ENCODE results near the gene AP1S1. TPM values are rescaled to one million over a fixed set of nuclear protein-coding genes. Genes with fewer than 3 reads are reported as not detected.
"Not testable (repeated sequence)": the region's sequence is repeated elsewhere in the genome, so short reads cannot be mapped to it uniquely, and the experiment has no call there.

AP1S1 gene
- total RNA-seq, 2 experiments from 2014 or later: 37.9 to 48.2 TPM

DNA sequence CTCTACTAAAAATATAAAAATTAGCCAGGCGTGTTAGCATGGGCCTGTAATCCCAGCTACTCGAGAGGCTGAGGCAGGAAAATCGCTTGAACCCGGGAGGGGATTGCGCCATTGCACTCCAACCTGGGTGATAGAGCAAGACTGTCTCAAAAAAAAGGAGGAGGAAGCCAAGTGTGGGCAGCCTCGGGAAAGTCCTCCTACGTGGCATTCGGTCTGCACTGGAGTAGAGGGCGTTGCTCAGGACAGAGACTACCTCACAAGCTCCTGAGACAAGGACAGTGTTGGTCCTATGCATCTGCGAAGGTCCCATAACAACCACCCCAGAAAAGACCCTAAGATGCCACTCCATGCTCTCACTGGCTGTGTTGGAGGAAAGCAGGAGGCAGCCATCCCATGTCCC lies 37.4 kb upstream of the AP1S1 start:
- no peak for DNase-seq
- Mint-ChIP-seq H3K4me1 (peaks cover 5% of the 10 kb centered on the region), H3K36me3 (ENCODE audit: low read depth) (no peaks in the 10 kb centered on the region), H3K9me3 (no peaks in the 10 kb centered on the region), H3K27me3 (peaks cover 16% of the 10 kb centered on the region), H3K4me3 (no peak overlapping the region), H3K27ac (no peak overlapping the region)
- POLR2A ChIA-PET: no interaction called here
- CTCF ChIA-PET: interaction anchor here (0.5 to 0.9 kb wide), 2 partner anchors 101 to 275 kb away, joined by 3 read pairs; partner anchors contain the start of genes PLOD3 and ZNHIT1

DNA sequence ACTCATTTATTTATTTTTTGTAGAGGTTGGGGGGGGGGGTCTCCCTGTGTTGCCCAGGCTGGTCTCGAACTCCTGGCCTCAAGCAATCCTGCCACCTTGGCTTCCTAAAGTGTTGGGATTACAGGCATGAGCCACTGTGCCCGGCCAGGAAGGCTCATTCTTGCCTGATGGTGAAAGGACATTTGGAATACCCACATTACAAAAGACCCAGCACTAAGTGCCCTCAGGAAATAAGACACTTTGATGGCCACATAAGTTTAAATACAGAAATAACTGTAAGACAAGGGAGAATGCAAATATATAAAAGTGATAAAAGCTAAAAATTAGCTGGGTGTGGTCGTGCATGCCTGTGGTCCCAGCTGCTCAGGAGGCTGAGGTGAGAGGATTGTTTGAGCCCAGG lies 35.4 kb upstream of the AP1S1 start:
- ChIA-PET CTCF (interaction anchor here (1.2 kb wide), 1 partner anchor 10 kb away, joined by 3 read pairs; no protein-coding TSS in a partner anchor), POLR2A (no interaction called here)
- Mint-ChIP-seq H3K4me3 (no peak overlapping the region), H3K9me3 (no peaks in the 10 kb centered on the region), H3K27me3 (peaks cover 27% of the 10 kb centered on the region), H3K4me1 (peaks cover 20% of the 10 kb centered on the region), H3K36me3 (ENCODE audit: low read depth) (no peaks in the 10 kb centered on the region), H3K27ac (no peak overlapping the region)
- DNase-seq: no peak

DNA sequence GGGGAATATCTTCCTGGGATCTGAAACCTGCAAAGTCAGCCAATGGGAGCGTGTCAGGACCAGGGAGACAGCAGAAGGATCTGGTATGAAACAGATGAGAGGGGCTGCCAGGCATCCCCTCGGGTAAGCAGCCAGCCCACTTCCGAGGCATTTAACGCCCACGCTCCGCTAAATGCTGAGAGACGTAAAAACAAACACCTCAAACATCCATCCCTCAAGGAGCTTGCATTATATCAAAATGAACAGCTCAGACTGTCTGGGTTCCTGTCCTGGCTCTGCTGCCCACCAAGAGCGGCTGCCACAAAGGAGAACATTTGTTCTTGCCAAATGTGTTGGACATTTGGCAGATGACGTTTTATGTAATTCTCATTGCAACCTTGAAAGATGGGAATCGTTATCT lies 34.4 kb upstream of the AP1S1 start:
- Mint-ChIP-seq H3K4me1 (peaks cover 27% of the 10 kb centered on the region), H3K4me3 (no peak overlapping the region), H3K36me3 (ENCODE audit: low read depth) (no peaks in the 10 kb centered on the region), H3K27me3 (peaks cover 30% of the 10 kb centered on the region), H3K27ac (no peak overlapping the region), H3K9me3 (peaks cover 2% of the 10 kb centered on the region)
- ChIA-PET CTCF (interaction anchor here (1.1 kb wide), 1 partner anchor 13 kb away, joined by 3 read pairs; no protein-coding TSS in a partner anchor), POLR2A (no interaction called here)
- no peak for DNase-seq

DNA sequence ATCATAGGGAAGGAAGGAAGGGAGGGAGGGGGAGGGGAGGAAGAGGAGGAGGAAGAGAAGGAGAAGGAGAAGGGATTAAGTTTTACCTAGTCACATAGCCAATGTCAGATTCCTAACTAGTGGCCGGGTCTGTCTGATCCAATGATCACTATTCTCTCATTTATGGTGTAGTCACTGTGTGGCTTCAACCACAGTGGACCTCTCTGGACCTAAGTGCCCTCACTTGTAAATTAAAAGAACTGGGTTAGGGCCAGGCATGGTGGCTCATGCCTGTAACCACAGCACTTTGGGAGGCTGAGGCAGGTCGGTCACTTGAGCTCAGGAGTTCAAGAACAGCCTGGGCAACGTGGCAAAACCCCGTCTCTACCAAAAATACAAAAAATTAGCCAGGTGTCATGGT lies 34.0 kb upstream of the AP1S1 start:
- Mint-ChIP-seq H3K27ac (no peak overlapping the region), H3K9me3 (peaks cover 3% of the 10 kb centered on the region), H3K4me1 (peaks cover 32% of the 10 kb centered on the region), H3K4me3 (no peak overlapping the region), H3K36me3 (ENCODE audit: low read depth) (no peaks in the 10 kb centered on the region), H3K27me3 (peaks cover 33% of the 10 kb centered on the region)
- CTCF ChIA-PET: interaction anchor here (1.1 kb wide), 1 partner anchor 13 kb away, joined by 3 read pairs; no protein-coding TSS in a partner anchor
- POLR2A ChIA-PET: no interaction called here
- DNase-seq: no peak

DNA sequence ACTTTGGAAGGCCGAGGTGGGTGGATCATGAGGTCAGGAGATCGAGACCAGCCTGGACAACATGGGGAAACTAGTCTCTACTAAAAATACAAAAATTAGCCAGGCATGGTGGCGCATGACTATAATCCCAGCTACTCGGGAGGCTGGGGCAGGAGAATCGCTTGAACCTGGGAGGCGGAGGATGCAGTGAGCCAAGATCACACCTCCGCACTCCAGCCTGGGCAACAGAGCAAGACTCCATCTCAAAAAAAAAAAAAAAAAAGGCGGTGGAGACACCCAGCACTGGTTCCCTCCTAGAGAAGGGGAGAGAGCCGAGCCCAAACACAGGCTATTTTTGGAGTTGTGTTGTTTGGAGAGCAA lies 32.7 kb upstream of the AP1S1 start:
- CTCF ChIA-PET: interaction anchor here (0.7 kb wide), 1 partner anchor 291 kb away, joined by 4 read pairs; no protein-coding TSS in a partner anchor
- Mint-ChIP-seq H3K4me3 (peak overlapping the region; percentile 56), H3K27ac (peak overlapping the region; percentile 87), H3K27me3 (peaks cover 41% of the 10 kb centered on the region), H3K4me1 (peaks cover 43% of the 10 kb centered on the region)
- H3K36me3 Mint-ChIP-seq (ENCODE audit: low read depth); H3K9me3 Mint-ChIP-seq; POLR2A ChIA-PET; DNase-seq: not testable (repeated sequence)

DNA sequence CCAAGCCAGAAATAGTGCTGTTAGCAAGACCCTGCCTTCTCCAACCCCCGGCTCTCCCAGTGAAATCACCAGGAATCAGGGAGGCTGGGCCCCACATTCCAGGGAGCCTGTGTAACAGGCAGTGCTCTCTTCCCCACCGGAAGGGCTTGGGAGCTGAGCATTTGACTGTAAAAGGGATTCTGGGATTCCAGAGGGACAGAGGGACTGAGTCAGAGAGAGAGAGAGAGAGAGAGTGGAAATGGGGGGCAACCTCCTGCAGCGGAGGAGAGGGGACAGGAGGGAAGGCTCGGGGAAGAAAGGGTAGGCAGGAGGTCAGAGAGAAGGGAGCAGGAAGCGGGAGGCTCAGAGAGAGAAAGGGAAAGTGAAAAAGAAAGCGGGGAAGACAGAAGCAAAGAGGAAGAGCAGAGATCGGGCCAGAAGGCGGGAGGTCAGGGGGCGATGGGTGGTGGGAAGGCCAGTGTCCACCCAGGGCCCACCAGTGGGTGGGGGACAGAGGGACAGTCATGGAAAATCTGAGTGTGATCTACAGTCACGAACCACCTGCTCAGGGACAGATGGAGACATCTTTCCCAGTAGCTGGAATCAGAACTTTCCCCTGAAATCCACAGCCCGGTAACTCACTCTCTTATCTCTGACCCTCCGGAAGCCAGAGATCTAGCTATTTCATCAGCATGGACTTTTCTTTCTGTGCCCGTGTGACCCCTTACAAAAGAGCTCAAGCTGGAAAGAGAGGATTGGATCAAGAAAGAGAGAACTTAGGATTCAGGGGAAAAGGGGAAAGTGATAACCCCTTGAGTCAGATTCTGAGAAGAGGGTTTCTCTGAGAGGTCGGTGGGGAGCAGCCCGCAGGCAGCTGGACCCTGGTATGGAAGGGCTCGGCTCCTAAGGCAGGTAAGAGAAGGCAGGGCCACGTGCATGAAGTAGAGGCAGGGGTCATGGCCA lies 32.0 kb upstream of the AP1S1 start:
- no peaks in the 10 kb centered on the region for H3K36me3 Mint-ChIP-seq (ENCODE audit: low read depth)
- H3K4me3 Mint-ChIP-seq: peak overlapping the region; percentile 56
- peaks cover 47% of the 10 kb centered on the region for H3K27me3 Mint-ChIP-seq
- H3K4me1 Mint-ChIP-seq: peaks cover 50% of the 10 kb centered on the region
- no peak for DNase-seq
- H3K9me3 Mint-ChIP-seq: peaks cover 3% of the 10 kb centered on the region
- peak overlapping the region; percentile 87 for H3K27ac Mint-ChIP-seq
- ChIA-PET POLR2A (no interaction called here), CTCF (interaction anchor here (1.1 to 1.2 kb wide), 2 partner anchors 9 to 19 kb away, joined by 3 read pairs; no protein-coding TSS in a partner anchor)

GRCh38 chr7:101122933-101123702 lies 31.2 kb upstream of the AP1S1 start:
- CTCF ChIA-PET: interaction anchor here (1.0 to 1.3 kb wide), 6 partner anchors 10 to 46 kb away, joined by 3 read pairs; no protein-coding TSS in a partner anchor
- H3K4me3 Mint-ChIP-seq: no peak overlapping the region
- H3K36me3 Mint-ChIP-seq (ENCODE audit: low read depth): no peaks in the 10 kb centered on the region
- no peak for DNase-seq
- peak overlapping the region; percentile 78 for H3K27ac Mint-ChIP-seq
- peaks cover 59% of the 10 kb centered on the region for H3K4me1 Mint-ChIP-seq
- POLR2A ChIA-PET: no interaction called here
- peaks cover 3% of the 10 kb centered on the region for H3K9me3 Mint-ChIP-seq
- peaks cover 54% of the 10 kb centered on the region for H3K27me3 Mint-ChIP-seq

GRCh38 chr7:101123703-101124068 lies 30.6 kb upstream of the AP1S1 start:
- Mint-ChIP-seq H3K36me3 (ENCODE audit: low read depth) (no peaks in the 10 kb centered on the region), H3K4me1 (peaks cover 61% of the 10 kb centered on the region), H3K4me3 (no peak overlapping the region), H3K9me3 (peaks cover 3% of the 10 kb centered on the region), H3K27ac (no peak overlapping the region), H3K27me3 (peaks cover 60% of the 10 kb centered on the region)
- ChIA-PET POLR2A (no interaction called here), CTCF (interaction anchor here (1.0 to 1.3 kb wide), 4 partner anchors 14 to 45 kb away, joined by 3 read pairs; no protein-coding TSS in a partner anchor)
- DNase-seq: no peak

DNA sequence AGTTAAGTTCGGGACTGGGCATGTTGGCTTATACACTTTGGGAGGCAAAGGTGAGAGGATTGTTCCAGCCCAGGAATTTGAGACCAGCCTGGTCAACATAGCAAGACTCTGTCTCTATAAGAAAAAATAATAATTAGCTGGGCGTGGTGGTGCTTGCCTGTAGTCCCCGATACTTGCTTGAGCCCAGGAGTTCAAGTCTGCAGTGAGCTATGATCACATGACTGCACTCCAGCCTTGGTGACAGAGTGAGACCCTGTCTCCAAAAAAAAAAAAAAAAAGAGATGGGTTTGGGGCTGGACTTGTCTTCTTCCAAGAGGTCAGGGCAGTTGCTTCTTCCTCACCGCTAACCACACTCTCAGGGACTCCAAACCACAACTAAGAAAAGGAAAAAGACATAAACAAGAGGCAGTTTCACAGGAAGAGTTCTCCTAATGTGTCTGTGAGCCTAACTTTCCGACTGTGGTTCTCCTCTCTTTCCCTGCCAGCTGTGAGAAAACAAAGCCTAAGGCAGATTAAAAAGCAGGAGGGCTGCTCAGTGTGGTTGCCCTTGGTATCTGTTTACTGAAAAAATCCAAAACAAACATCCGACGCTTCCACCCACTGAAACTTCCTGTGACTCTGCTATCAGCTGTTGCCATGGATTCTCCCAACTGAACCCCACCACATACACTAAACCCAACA lies 29.8 kb upstream of the AP1S1 start:
- H3K4me3 Mint-ChIP-seq: peak overlapping the region; percentile 38
- peak overlapping the region; percentile 60 for H3K27ac Mint-ChIP-seq
- H3K4me1 Mint-ChIP-seq: peaks cover 61% of the 10 kb centered on the region
- ChIA-PET POLR2A (no interaction called here), CTCF (interaction anchor here (0.6 to 1.2 kb wide), 3 partner anchors 44 to 93 kb away, joined by 3 read pairs; partner anchors contain the start of genes PLOD3 and ZNHIT1)
- H3K36me3 Mint-ChIP-seq (ENCODE audit: low read depth): no peaks in the 10 kb centered on the region
- peaks cover 3% of the 10 kb centered on the region for H3K9me3 Mint-ChIP-seq
- H3K27me3 Mint-ChIP-seq: peaks cover 62% of the 10 kb centered on the region
- peak; percentile 32 for DNase-seq

GRCh38 chr7:101125989-101126650 lies 28.2 kb upstream of the AP1S1 start:
- ChIA-PET CTCF (interaction anchor here (1.0 to 2.1 kb wide), 4 partner anchors 17 to 190 kb away, joined by 3 to 9 read pairs (median 4); partner anchors contain the start of genes PLOD3 and ZNHIT1), POLR2A (no interaction called here)
- Mint-ChIP-seq H3K4me1 (peaks cover 60% of the 10 kb centered on the region), H3K27ac (no peak overlapping the region), H3K4me3 (no peak overlapping the region), H3K36me3 (ENCODE audit: low read depth) (no peaks in the 10 kb centered on the region), H3K9me3 (peaks cover 3% of the 10 kb centered on the region), H3K27me3 (peaks cover 56% of the 10 kb centered on the region)
- no peak for DNase-seq

- Mint-ChIP-seq H3K27ac (peak within 1 kb of the TSS; percentile 68), H3K36me3 (ENCODE audit: low read depth) (no peaks in the 10 kb centered on the region), H3K4me1 (peaks cover 56% of the 10 kb centered on the region), H3K27me3 (peaks cover 54% of the 10 kb centered on the region), H3K9me3 (peaks cover 3% of the 10 kb centered on the region), H3K4me3 (peak within 1 kb of the TSS; percentile 37)
- ChIA-PET CTCF (interaction anchor here (0.6 to 2.1 kb wide), 7 partner anchors 9 to 165 kb away, joined by 3 to 9 read pairs (median 3); partner anchors contain the start of genes PLOD3 and ZNHIT1), POLR2A (no interaction called here)
- DNase-seq: peak; percentile 73
Measured at GRCh38 chr7:101126651-101127459, 27.4 kb upstream of the AP1S1 start, which contains the start of gene SERPINE1. TSS of gene SERPINE1 (plus strand) at chr7:101127104. CDS start at chr7:101128394, 1,290 bp downstream.
